Heart left ventricle (tissue), 13 donors: ENCODE measurements around the gene CNNM4.

Experiments used
- POLR2A ChIP-seq, 2 donors: fragments of 450-650 bp; IDR thresholded peaks; one replicate each; pipeline ENCODE4 v1.6.1; 2017; ENCODE audit warnings: antibody characterized with exemption in 2 of 2, mild to moderate bottlenecking in 2 of 2, moderate library complexity in 2 of 2
- TF ChIP-seq, protein P1 (sequence below), 12 donors: fragments of 200-600 bp; sonication (generic) in 4 of 12; IDR thresholded peaks; one replicate each; pipeline versions ENCODE4 v1.5.0 to v1.8.0; 2018 to 2022; ENCODE audit warnings: antibody characterized with exemption in 12 of 12, mild to moderate bottlenecking in 5 of 12
- donor health status: ischemic (EF 13 %, LVEDD 7.1; RV severe dilation, severe dysfunction).
- donor health status: DM: no; HTN: yes; CAD: no.
- donor health status: DM: no; HTN: no; CAD: no.
- donor health status: ischemic (EF 25% LVEDD 6.9; RV normal size, moderate dysfunction).
- donor health status: ischemic (EF 25% LVEDD 5.7; RV mildly dilated, moderate dysfunction).
- donor health status: ischemic (EF 35%, LVEDD 5.7; RV mildly dilated, moderate dysfunction).
- donor health status: nonischemic (EF 11% LVEDD 7.7; RV severe dilation, severe dysfunction).
- donor health status: DM: yes; HTN: yes; CAD: no.
- donor health status: PGD.
- donor health status: ischemic (EF 29% LVEDD 5.4; RV normal size, mild dysfunction).
- donor health status: nonischemic (EF 23%, LVEDD 6.1; RV moderate dilation, normal function).

DNA sequence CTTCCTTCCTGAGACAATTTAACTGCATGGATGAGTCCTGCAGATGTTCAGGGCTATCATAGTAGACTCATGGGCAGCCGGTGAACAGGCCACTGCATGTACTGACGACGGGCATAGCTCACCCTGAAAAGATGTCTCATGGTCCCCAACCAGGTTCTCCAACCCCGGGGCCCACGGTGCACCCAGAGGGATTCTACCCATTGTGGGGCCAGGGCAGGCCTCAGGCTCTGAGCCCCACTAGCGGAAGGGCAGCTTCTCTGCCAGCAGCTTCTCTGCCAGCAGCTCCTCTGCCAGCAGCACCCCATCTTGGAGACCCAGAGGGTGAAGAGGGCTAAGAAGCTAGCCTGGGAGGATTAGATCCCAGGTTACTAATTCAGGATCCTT lies 3.2 kb upstream of the CNNM4 start:
- TF ChIP-seq, protein P1, sequence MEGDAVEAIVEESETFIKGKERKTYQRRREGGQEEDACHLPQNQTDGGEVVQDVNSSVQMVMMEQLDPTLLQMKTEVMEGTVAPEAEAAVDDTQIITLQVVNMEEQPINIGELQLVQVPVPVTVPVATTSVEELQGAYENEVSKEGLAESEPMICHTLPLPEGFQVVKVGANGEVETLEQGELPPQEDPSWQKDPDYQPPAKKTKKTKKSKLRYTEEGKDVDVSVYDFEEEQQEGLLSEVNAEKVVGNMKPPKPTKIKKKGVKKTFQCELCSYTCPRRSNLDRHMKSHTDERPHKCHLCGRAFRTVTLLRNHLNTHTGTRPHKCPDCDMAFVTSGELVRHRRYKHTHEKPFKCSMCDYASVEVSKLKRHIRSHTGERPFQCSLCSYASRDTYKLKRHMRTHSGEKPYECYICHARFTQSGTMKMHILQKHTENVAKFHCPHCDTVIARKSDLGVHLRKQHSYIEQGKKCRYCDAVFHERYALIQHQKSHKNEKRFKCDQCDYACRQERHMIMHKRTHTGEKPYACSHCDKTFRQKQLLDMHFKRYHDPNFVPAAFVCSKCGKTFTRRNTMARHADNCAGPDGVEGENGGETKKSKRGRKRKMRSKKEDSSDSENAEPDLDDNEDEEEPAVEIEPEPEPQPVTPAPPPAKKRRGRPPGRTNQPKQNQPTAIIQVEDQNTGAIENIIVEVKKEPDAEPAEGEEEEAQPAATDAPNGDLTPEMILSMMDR (IDR thresholded peaks at IDR 0.05) = no peak
- no peak for TF ChIP-seq POLR2A (IDR thresholded peaks at IDR 0.05)
